Endothelial cell (in vitro differentiated cells): Measurements from ENCODE around the gene CABLES1. TPM values are rescaled to one million over a fixed set of nuclear protein-coding genes. Genes with fewer than 3 reads are reported as not detected.
"Not testable (repeated sequence)": the region's sequence is repeated elsewhere in the genome, so short reads cannot be mapped to it uniquely, and the experiment has no call there.

Source experiments
- DNase-seq: peaks from one replicate; pipeline ENCODE4 v3.0.0; 2021; ENCODE audit warnings: low spot score
- H3K27ac Mint-ChIP-seq: one replicate; pipeline ENCODE4 v1.8.0; 2021; ENCODE audit warnings: mixed read lengths, inconsistent platforms; ENCODE audit not compliant: unreplicated experiment
- H3K27me3 Mint-ChIP-seq: one replicate; pipeline ENCODE4 v1.8.0; 2021; ENCODE audit warnings: mild to moderate bottlenecking, moderate library complexity, mixed read lengths, inconsistent platforms; ENCODE audit not compliant: unreplicated experiment
- H3K36me3 Mint-ChIP-seq: one replicate; pipeline ENCODE4 v1.8.0; 2021; ENCODE audit warnings: mild to moderate bottlenecking, low read depth, mixed read lengths, inconsistent platforms; ENCODE audit not compliant: unreplicated experiment
- H3K4me1 Mint-ChIP-seq: one replicate; pipeline ENCODE4 v1.8.0; 2021; ENCODE audit warnings: mild to moderate bottlenecking, mixed read lengths, inconsistent platforms; ENCODE audit not compliant: unreplicated experiment
- H3K4me3 Mint-ChIP-seq: one replicate; pipeline ENCODE4 v1.8.0; 2021; ENCODE audit warnings: mild to moderate bottlenecking, mixed read lengths, inconsistent platforms; ENCODE audit not compliant: unreplicated experiment
- H3K9me3 Mint-ChIP-seq: one replicate; pipeline ENCODE4 v1.8.0; 2021; ENCODE audit warnings: mixed read lengths, inconsistent platforms; ENCODE audit not compliant: unreplicated experiment
- CTCF ChIP-seq: fragments of 200-600 bp; sonication (generic); IDR thresholded peaks from one replicate; pipeline ENCODE4 v1.5.0; 2021; ENCODE audit warnings: antibody characterized with exemption; ENCODE audit not compliant: unreplicated experiment
- total RNA-seq: library from RNA; stranded (reverse); fragmentation: NEBNext Ultra II Directional; extraction: Animal tissue kit (Norgen Biotek cat#: 25700); gene quantifications from one replicate; pipeline ENCODE4 v1.2.1, GENCODE V29; 2021; ENCODE audit not compliant: unreplicated experiment

CABLES1 gene
- total RNA-seq, 1 donor from 2014 or later = 24.9 TPM

- no peak overlapping the region for H3K4me3 Mint-ChIP-seq
- H3K27me3 Mint-ChIP-seq = peaks cover 1% of the 10 kb centered on the region
- DNase-seq = no peak
- peaks cover 10% of the 10 kb centered on the region for H3K4me1 Mint-ChIP-seq
- TF ChIP-seq CTCF = no peak
- no peaks in the 10 kb centered on the region for H3K36me3 Mint-ChIP-seq
- H3K9me3 Mint-ChIP-seq = no peaks in the 10 kb centered on the region
- H3K27ac Mint-ChIP-seq = no peak overlapping the region
These were observed 19.7 kb downstream of the CABLES1 start for GRCh38 chr18:23154823-23155500.

GRCh38 chr18:23155537-23155936 is 20.3 kb downstream of the CABLES1 start:
- Mint-ChIP-seq H3K36me3 (no peaks in the 10 kb centered on the region), H3K4me1 (peaks cover 10% of the 10 kb centered on the region), H3K27ac (no peak overlapping the region), H3K27me3 (peaks cover 1% of the 10 kb centered on the region), H3K4me3 (no peak overlapping the region), H3K9me3 (no peaks in the 10 kb centered on the region)
- DNase-seq = no peak
- no peak for TF ChIP-seq CTCF

GRCh38 chr18:23156134-23156533 is 20.8 kb downstream of the CABLES1 start:
- Mint-ChIP-seq H3K27me3 (peaks cover 1% of the 10 kb centered on the region), H3K36me3 (no peaks in the 10 kb centered on the region), H3K27ac (no peak overlapping the region), H3K9me3 (no peaks in the 10 kb centered on the region), H3K4me3 (no peak overlapping the region), H3K4me1 (peaks cover 10% of the 10 kb centered on the region)
- no peak for DNase-seq
- TF ChIP-seq CTCF = no peak

DNA sequence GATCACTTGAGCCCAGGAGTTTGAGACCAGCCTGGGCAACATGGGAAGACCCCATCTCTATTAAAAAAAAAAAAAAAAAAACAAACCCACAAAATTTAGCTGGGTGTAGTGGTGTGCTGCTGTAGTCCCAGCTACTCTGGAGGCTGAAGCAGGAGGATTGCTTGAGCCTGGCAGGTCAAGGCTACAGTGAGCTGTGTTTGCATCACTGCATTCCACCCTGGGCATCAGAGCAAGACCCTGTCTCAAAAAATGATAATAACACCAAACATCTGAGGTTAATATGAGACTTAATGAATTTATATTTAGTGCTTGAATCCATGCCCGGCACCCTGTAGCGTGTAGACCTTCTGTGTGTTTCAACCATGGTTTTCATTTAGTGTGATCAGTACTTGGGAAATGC is 22.8 kb downstream of the CABLES1 start:
- Mint-ChIP-seq H3K4me1 (peaks cover 16% of the 10 kb centered on the region), H3K27ac (no peak overlapping the region), H3K27me3 (peaks cover 3% of the 10 kb centered on the region), H3K9me3 (no peaks in the 10 kb centered on the region), H3K36me3 (peaks cover 9% of the 10 kb centered on the region), H3K4me3 (no peak overlapping the region)
- TF ChIP-seq CTCF = no peak
- DNase-seq = no peak

GRCh38 chr18:23158884-23159283 is 23.6 kb downstream of the CABLES1 start:
- peaks cover 17% of the 10 kb centered on the region for H3K4me1 Mint-ChIP-seq
- not testable (repeated sequence) for DNase-seq, H3K27ac Mint-ChIP-seq, H3K9me3 Mint-ChIP-seq, H3K27me3 Mint-ChIP-seq, H3K36me3 Mint-ChIP-seq, H3K4me3 Mint-ChIP-seq
